ENCODE results near the gene SLC2A3.
"Not testable (repeated sequence)": the region's sequence is repeated elsewhere in the genome, so short reads cannot be mapped to it uniquely, and the experiment has no call there.

SLC2A3 gene

GRCh38 chr12:7935590-7936581, at the start of gene SLC2A3:
Gene SLC2A3 (minus strand): TSS chr12:7936187. CDS start chr12:7936034, 153 bp downstream.
- peak; percentile 95 for DNase-seq (ENCODE audit: low read depth)

- DNase-seq (ENCODE audit: low read depth), result no peak
Observed at GRCh38 chr12:7984900-7985299, 48.9 kb upstream of the SLC2A3 start.

- DNase-seq (ENCODE audit: low read depth), result not testable (repeated sequence)
Observed at GRCh38 chr12:7983460-7983859, 47.5 kb upstream of the SLC2A3 start.

GRCh38 chr12:7983019-7983418, 47.0 kb upstream of the SLC2A3 start:
- DNase-seq (ENCODE audit: low read depth), result not testable (repeated sequence)

DNA sequence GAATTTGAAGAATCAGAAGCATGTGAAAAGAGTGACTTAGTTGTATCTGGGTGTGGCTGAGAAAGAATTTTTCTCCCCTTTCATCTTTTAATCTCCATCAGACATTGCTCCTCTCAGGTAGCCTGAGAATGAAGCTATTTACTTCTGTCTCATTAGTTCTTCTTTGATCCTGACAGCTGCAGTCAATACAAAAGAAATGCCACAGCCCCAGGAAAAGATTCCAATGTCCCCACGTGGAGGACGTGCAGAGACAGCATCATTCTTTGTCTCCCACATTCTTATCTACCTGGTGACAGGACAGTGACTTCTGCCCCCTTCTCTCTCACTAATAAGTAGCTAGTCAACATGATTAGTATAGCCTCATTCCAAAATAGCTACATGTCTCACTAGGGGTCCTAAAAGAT, 46.3 kb upstream of the SLC2A3 start:
- not testable (repeated sequence) for DNase-seq (ENCODE audit: low read depth)

- no peak for DNase-seq (ENCODE audit: low read depth)
Observed at GRCh38 chr12:7981446-7981845, 45.5 kb upstream of the SLC2A3 start.

GRCh38 chr12:7977351-7978124, 41.6 kb upstream of the SLC2A3 start:
- DNase-seq (ENCODE audit: low read depth), result not testable (repeated sequence)

DNA sequence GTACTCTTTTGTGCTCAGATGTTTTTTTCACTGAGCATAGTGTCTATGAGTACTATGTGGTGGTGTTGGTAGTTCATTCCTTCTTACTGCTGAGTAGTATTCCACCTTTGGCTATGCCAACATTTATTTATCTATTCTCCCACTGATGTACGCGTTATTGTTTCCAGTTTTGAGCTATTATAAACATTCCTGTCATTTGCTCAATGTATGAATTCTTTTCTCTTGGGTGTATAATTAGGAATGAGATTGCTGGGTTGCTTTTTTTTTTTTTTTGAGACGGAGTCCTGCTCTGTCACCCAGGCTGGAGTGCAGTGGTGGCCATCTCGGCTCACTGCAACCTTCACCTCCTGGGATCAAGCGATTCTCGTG, 37.5 kb upstream of the SLC2A3 start:
- no peak for DNase-seq (ENCODE audit: low read depth)

DNA sequence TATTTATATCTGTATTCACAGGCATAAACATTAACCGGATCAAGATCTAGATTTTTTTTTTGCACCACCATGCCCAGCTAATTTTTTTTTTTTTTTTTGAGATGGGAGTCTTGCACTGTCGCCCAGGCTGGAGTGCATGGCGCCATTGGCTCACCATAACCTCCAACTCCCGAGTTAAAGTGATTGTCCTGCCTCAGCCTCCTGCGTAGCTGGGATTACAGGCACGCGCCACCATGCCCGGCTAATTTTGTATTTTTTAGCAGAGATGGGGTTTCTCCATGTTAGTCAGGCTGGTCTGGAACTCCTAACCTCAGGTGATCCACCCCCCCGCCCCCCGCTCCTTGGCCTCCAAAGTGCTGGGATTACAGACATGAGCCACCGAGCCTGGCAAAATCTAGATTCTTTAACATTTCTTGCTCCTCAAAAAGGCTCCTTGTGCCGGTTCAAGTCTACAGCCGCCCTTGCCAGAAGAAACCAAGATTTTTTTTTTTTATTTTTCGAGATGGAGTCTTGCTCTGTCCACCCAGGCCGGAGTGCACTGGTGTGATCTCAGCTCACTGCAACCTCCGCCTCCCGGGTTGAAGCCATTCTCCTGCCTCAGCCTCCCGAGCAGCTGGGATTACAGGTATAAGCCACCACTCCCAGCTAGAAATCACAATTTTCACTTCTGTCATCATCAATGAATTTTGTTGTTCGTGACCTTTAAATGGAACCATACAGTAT, 36.9 kb upstream of the SLC2A3 start:
- no peak for DNase-seq (ENCODE audit: low read depth)

- DNase-seq (ENCODE audit: low read depth), result not testable (repeated sequence)
Observed at GRCh38 chr12:7972269-7972668, 36.3 kb upstream of the SLC2A3 start.

GRCh38 chr12:7971765-7972164, 35.8 kb upstream of the SLC2A3 start:
- not testable (repeated sequence) for DNase-seq (ENCODE audit: low read depth)

GRCh38 chr12:7970475-7971252, 34.7 kb upstream of the SLC2A3 start:
- DNase-seq (ENCODE audit: low read depth), result peak; percentile 96

DNA sequence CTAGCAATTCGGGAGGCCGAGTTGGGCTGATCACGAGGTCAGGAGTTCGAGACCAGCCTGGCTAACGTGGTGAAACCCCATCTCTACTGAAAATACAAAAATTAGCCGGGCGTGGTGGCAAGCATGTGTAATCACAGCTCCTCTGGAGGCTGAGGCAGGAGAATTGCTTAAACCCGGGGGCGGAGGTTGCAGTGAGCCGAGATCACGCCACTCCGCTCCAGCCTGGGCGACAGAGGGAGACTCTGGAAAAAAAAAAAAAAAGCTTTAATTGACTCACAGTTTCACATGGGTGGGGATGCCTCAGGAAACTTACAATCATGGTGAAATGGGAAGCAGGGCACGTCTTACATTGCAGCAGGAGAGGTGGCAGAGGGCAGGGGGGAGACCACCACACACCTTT, 30.6 kb upstream of the SLC2A3 start:
- DNase-seq (ENCODE audit: low read depth), result no peak

DNA sequence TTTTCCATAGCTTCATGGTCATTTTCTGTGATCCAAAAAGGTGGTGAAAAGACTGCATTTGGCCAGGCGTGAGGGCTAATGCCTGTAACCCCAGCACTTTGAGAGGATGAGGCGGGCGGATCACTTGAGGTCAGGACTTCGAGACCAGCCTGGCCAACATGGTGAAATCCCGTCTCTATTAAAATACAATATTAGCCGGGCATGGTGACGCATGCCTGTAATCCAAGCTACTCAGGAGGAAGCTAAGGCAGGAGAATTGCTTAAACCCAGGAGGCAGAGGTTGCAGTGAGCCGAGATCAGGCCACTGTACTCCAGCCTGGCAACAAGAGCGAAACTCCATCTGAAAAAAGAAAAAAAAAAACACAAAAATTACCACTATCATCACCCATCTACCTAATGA, 28.7 kb upstream of the SLC2A3 start:
- DNase-seq (ENCODE audit: low read depth), result not testable (repeated sequence)

- DNase-seq (ENCODE audit: low read depth), result no peak
Observed at GRCh38 chr12:7961395-7962178, 25.6 kb upstream of the SLC2A3 start.

DNA sequence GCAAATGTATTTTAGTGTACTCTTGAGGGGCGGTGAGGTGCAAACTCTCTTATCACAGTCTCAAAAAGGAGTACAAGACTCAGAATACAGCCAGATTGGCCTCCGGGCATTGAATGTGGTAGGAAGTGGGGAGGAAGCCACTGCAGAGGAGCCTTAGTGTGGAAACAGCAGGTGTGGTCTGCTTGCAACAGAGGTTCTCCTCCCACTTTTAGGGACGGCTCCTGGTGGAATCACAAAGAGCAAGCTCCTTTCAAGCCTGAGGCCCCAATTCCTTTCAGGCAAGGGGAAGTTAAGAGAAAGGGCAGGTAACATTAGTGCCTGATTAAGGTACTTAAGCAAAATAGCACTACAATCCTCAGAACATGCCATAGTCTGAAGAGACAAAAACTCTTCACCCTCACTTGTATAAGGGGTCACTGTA, 23.7 kb upstream of the SLC2A3 start:
- DNase-seq (ENCODE audit: low read depth), result no peak

DNA sequence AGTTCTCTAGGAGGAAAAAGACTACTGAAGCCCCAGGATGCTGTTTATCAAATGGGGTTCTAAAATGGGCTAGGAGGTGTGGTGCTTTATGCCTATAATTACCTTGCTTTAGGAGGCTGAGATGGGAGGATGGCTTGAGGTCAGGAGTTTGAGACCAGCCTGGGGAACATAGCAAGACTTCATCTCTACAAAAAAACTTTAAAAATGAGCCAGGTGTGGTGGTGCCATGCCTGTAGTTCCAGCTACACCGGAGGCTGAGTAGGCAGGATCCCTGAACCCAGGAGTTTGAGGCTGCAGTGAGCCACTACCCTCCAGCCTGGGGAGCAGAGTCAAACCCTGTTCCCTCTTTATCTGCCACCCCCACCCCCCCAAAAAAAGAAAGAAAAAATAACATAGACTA, 23.3 kb upstream of the SLC2A3 start:
- DNase-seq (ENCODE audit: low read depth), result no peak

- DNase-seq (ENCODE audit: low read depth), result not testable (repeated sequence)
Observed at GRCh38 chr12:7954877-7955276, 18.9 kb upstream of the SLC2A3 start.

GRCh38 chr12:7954418-7954817, 18.4 kb upstream of the SLC2A3 start:
- DNase-seq (ENCODE audit: low read depth), result not testable (repeated sequence)

- not testable (repeated sequence) for DNase-seq (ENCODE audit: low read depth)
Observed at GRCh38 chr12:7953912-7954311, 17.9 kb upstream of the SLC2A3 start.

GRCh38 chr12:7951671-7952070, 15.7 kb upstream of the SLC2A3 start:
- no peak for DNase-seq (ENCODE audit: low read depth)

Measured in fibroblast of gingiva (primary cell).